ENCODE data around the gene DNAI4.
"Not testable (repeated sequence)": the region's sequence is repeated elsewhere in the genome, so short reads cannot be mapped to it uniquely, and the experiment has no call there.

DNAI4 gene

DNA sequence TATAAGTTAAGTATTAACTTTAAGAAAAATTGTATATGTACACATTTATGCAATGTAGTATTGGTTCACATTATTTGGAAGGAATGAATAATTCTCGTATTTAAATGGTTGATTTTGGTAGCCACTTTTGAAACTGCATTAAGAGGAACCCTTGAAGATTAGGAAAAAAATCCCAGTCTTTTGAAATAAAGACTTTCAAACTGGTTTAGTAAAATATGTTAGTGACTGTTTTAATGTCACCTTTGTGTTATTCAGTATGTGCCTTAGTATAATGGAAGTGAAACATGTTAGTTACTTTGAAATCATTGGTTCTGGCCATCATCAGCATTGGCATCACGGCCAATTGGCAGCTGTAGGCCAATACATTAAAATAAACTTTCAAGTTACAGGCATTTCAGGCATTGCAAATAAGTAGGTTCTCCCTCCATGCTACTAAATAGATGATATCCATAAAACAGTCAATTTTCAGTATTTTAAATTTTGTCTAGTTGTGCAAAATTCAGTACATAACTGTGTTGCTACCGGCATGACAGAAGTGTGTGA is 4.6 kb upstream of the DNAI4 start:
- no peak for DNase-seq

DNA sequence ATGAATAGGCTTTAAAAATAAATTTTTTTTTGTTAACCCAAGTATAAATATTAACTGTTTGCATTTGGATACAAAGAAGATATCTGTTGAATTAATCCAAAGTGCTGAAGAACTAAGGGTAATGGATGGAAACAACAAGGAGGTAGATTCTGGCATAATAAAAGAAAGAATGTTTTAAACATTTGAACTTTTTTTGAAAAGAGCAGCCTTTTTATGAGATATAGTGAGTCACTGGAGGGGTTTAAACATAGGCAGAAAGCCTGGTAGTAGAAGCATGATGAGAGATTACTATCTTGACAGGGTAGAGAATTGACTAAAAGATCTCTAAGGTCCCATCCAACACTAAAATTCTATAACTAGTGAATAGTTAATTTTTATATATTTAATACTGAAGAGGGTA is 2.9 kb upstream of the DNAI4 start:
- no peak for DNase-seq

DNA sequence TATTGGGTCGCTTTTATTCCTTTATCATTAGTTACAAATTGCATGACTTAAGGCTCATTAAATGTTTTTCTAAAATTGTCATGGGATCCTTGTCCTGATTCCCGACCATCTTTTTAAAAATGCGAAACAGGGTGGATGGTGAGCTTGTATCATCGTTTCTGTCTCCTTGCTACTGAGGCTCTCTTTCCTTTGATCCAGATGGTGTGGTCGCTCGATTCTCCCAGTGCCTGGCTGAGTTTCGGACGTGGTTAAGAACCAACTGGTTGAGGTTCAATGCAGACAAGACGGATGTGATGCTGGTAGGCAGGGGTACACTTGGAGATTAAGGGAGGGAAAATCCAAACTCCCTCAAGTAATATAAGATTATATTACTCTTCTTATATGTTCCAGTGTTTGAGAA is 1.3 kb upstream of the DNAI4 start:
- no peak for DNase-seq

DNA sequence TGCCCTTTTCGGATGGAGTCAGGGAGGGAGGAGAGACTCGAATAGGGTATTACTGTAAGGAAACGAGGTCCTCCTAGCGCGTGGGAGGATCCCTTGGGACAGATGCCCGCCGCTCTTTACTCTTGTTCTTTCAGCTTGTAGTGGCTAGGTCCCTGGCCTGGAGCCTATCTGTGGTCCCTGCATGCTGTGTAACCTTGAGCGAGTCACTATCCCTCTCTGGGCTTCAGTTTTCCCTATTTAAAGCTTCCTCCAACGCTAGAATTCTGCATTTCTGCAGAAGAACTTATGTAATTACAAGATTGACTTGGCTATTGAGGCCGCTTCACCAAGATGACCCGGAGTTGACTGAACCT is 878 bp upstream of the DNAI4 start:
- no peak for DNase-seq

DNA sequence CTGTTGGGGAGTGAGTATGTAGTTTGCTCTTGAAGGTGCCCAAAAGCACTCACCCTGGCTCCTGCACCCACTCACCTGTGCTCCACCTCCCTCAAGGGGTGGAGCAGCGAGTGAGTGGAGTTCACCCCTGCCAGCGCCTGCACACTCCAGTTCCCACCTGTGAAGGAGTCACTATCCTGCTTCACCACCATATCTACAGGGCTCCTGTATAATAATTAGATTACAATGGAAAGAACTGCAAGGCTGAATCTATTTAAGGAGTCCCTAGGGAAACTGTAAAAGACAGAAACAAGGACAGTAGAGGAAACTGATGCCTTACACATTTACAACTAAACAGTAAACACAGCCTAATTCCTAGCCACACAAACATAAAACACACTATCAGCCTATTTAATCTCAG is 4.1 kb downstream of the DNAI4 start:
- no peak for DNase-seq

DNA sequence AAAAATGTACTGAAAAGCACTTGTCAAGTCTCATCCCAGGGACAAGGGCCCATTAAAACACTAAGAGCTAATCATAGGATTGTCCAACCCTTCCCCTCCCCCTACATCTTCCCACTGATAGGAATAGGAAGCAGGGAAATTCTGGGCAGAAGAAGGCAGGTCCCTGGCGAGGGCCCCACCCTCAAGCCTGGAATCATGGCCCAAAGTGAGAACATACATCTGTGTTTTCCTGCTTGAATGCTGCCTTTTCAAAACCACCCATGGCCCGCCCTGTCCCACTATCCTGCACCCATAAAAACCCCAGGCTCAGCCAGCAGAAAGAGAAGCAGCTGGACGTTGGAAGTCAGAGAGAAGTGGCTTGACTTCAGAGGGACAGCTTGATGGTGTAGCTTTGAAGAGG is 4.8 kb downstream of the DNAI4 start:
- no peak for DNase-seq

DNA sequence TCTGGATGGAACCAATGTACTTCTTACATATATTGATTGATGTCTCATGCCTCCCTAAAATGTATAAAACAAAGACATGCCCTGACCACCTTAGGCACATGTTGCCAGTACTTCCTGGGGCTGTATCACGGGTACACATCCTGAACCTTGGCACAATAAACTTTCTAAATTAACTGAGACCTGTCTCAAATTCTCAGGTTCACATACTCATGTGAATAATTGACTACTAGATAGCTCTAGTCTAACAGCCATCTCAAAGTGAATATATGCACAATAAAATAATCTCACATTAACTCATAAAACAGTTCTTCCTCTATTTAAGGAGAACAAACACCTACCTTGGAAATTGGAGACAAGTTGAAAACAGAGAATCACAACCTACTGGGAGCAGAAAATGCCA is 5.6 kb downstream of the DNAI4 start:
- no peak for DNase-seq

DNA sequence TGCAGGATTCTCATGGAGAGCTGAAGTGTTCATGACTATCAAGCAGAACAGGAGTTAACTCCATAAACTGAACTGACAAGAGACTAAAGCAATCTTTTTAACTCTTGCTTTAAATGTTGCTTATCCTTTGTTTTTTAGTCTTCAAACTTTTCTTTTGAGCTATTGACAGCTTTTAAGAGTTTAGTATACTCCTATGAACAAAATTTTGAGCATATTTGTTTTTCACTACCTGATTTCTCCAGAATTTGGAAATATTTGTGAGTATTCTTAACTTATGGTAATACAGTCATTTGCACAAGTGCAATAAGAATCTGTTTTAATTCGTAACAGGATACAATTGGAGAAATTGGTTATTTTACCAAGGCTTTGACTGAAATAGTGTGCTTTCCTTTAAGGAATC is 7.2 kb downstream of the DNAI4 start:
- no peak for DNase-seq

DNA sequence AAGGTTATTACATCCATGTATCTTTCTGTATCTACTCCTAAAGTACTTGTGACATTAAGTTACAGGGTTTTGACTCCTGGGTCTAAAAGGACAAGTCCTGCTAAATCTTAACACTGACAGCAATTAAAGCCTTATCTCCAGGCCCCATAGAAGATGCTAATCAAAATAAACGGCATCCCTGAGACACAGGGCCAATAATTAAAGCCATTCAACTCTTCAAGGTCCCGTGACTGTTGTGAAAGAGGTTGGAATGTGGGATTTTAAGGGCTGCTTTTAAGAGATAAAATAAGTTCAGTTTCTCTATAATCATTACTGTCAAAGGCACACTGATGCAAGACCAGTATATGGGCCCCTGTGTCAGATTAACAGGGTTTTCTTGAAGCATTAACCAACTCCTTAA is 8.3 kb downstream of the DNAI4 start:
- no peak for DNase-seq

DNA sequence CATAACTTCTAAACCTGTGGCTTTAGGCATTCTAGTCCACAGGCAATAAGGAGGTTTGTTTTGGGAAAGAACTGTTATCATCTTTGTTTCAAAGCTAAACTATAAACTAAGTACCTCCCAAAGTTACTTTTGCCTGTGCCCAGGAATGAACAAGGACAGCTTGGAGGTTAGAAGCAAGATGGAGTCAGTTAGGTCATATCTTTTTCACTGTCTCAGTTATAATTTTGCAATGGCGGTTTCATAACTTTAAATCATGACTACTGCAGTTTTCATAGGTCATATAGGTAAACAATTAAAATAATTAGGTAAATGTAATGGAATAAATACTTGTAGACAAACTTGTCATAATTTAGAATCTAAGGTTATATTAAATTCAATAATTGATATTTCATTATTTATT is 9.5 kb downstream of the DNAI4 start:
- DNase-seq: not testable (repeated sequence)

DNA sequence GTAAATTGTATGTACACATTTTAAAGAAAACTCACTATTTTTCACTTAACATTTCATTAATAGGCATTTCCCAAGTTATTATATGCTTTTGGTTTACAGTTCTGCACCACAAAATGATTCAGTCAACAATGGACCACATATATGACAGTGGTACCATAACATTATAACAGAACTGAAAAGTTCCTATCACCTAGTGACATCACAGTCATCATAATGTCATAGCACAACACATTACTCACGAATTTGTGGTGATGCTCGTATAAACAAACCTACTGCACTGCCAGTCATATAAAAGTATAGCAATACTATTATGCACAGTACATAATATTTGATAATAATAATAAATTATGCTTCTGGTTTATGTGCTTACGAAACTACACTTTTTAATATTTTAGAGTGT is 30.9 kb downstream of the DNAI4 start:
- no peak for DNase-seq

DNA sequence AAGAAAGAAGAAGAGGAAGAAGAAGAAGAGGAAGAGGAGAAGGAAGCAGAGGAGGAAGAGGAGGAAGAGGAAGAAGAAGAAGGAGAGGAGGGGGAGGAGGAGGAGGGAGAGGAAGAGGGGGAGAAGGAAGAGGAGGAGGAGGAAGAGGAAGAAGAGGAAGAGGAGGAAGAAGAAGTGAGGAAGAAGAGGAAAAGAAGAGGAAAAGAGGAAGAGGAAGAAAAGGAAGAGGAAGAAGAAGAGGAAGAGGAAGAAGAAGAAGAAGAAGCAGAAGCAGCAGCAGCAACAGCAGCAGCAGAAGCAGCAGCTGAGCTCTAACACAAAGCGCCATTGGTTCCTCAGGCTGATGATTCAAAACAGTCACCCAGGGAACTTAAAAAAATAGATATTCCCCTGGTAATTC is 34.0 kb downstream of the DNAI4 start:
- no peak for DNase-seq

DNA sequence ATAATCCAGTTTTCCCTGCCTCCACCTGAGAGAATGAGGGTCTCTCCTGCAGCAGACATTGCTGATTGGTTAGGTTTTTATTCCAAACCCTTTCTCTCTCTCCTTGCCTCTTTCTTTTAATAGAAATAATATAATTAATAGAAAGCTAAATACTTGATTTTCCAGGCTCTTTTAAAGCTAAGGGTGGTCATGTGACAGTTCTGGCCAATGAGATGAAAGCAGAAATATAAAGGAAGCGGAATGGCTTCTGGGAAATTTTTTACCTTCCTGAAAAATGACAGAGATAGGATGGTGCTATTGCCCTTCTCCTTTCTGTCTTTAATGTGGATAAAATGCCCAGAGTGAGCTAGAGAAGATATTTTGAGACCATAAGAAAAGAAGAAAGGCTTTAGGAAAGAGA is 35.6 kb downstream of the DNAI4 start:
- no peak for DNase-seq

DNA sequence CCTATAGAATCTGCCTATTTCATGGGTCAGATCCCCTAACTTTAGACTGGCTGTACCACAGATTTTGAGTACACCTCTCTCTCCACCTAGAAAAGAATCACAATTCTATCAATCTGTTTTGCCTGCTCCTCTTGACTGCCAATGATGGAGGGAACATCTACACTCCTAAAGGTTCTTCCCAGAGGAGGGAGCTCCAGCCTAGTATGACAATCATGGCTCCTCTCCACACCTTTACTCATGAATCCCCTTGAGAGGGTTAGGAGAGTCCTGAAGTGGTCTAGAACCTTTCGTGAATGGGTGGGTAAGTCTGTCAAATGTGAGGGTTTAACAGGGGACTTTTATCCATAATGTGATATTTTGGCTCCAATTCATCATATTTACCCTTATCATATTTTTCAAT is 48.0 kb downstream of the DNAI4 start:
- DNase-seq: no peak

DNA sequence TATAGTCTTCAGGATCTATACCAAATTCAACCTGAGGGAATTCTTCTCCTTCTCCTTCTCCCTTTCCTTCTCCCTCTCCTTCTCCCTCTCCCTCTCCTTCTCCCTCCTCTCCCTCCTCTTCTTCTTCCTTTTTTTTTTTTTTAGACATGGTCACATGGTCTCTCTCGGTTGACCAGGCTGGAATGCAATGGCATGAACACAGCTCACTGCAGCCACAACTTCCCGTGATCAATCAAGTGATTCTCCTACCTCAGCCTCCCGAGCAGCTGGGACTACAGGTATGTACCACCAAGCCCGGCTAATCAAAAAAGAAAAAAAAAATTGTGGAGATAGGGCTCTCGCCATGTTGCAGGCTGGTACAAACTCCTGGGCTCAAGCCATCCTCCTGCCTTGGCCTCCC is 51.5 kb downstream of the DNAI4 start:
- no peak for DNase-seq

DNA sequence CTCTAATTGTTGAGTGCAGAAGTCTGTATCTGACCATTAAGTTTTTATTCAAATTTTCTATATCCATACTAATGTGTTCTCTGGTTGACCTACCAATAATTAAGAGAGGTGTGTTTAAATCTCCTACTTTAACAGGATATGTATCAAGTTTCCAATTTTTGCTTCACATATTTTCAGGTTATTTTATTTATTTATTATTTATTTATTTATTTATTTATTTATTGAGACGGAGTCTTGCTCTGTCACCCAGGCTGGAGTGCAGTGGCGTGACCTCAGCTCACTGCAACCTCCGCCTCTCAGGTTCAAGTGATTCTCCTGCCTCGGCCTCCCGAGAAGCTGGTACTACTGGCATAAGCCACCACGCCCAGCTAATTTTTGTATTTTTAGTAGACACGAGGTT is 52.6 kb downstream of the DNAI4 start:
- DNase-seq: not testable (repeated sequence)

DNA sequence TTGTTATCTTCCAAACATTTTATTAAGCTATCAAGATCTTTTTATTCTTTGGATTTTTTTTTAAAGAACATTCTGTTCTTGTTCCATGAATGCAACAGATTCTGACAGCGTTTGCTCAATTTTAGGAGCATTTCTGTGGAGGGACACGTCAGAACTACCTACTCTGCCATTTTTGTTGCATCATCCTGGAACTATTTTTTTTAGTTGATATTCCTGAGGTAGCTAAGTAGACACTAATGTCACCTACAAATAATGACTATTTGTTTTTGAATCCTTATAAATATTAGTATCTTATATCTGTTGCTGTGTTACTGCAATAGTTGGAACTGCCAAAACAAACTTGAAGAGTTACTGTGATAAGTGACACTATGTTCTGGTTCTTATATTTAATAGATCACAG is 57.2 kb downstream of the DNAI4 start:
- DNase-seq: no peak

DNA sequence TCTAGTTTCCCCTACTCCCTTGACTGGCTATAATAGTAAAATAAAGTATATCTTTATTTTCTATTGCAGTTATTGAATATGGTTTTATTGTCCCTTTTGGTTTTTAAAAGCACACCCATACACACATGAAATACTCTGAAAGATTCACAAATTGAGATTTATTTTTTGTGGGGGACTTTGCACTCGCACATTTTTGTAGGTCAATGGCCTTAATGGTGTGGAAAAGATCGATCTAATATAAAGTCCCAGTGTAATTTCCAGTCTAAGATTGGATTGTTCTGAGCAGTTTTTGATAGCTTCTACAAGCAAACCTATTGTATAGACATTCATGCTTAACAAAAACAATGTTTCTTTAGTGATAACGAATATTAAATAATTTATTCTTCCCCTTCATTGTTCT is 64.1 kb downstream of the DNAI4 start:
- DNase-seq: no peak

DNA sequence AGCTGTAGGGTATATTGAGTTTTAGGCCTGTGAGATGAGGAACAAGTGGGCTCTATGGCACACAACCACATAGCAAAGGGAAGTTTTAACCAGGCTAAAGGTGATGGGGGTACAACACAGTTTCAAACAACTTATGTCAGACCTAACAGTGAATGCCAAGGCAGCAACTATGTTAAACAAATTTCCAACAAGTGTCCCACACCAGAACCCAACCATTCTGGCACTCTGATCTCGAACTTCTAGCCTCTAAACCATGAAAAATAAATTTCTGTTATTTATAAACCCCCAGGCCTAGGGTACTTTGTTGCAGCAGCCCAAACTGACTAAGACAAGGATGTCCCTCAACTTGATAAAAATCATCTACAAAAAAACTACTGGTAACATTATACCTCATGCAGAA is 71.3 kb downstream of the DNAI4 start:
- no peak for DNase-seq

DNA sequence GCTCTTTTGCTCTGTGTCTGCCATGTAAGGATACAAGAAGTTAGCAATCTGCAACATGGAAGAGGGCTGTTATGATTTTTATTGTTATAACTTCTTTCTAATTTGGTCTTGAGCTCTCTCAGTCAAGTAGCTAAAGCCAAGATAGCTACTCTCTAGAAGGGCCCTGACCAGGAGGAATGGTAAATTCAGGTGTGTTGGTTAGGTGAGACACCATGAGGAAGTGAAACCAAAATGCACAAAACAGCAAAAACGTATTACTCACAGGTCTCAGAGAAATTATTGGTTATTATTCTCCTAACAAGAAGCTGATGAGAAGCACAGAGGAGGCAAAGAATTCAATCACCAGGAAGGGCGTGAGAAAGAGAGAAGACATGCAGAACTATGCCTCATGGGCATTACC is 71.8 kb downstream of the DNAI4 start:
- no peak for DNase-seq

DNA sequence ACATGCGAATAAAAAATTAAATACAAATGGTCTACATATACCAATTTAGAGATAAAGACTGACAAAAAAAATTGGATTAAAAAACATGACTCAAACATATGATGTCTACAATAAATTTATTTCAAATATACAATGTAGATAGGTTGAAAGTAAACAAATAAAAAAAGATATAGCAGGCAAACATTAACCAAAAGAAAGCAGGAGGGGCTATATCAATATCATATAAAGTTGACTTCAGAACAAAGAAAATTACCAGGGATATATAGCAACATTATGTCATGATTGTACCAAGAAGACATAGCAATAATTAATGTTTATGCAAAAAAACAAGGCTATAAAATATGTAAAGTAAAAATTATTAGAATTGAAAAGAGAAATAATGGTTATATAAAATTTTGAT is 73.7 kb downstream of the DNAI4 start:
- no peak for DNase-seq

DNA sequence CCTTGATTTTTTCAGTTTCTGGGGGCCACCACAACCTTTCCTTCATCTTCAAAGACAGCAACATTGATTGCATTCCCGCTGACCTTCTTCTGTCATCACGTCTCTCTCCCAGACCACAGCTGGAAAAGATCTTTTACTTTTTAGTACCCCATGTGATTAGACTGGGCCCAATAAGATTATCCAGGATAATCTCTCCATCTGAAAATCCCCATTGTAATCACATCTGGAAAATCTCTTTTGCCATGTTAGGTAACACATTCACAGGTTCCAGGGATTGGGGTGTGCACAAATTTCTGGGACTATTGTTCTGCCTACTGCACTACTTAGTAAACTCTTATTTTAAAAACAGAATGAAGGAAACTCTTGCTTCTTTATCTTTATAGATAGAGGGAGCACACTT is 76.5 kb downstream of the DNAI4 start:
- no peak for DNase-seq

DNA sequence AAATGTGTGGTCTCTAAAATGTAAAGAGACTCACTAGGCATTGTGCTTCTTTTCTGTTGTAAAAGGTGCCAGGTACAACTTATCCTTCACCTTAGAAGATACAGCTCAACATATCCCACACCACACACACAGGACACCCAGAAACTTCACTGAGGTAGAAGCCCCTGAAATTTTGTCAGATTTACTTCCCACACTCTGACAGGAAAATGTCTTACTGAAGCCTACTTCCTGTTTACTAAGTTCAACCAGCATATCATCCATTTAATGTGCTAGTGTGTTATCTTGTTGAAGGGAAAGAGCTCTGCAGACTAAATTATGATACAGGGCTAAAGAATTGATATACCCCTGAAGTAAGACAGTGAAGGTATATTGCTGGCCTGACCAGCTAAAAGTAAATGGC is 83.7 kb downstream of the DNAI4 start:
- no peak for DNase-seq

DNA sequence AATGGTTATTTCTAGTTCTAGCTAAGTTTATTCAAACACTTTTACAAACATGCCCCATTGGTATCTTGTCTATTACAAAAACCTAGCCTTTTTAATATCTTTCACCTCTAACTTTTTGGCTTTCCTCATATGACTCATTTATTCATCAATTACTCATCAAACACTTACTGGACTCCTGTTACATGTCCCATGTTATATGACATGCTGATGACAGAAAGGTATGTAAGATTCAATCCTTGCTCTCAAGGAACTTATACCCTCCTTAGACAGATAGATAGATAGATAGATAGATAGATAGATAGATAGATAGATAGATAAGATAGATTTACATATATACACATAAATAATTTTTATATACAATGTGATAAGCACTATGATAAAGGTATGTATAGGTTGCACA is 89.7 kb downstream of the DNAI4 start:
- DNase-seq: no peak

DNA sequence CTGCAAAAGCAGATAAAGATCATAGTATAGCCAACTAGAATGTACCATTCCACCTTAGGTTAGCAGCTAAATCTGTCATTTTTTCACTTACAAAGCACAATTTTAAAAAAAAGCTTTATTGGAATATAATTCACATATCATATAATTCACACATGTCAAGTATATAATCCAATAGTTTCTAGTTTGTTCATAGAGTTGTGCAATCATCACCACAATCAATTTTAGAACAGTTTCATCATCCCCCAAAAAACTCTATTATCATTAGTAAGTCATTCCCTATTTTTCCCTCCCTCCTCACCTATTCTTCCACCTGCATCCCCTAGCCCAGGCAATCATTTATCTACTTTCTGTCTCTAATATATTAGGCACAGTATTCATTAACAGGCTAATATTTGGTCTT is 91.5 kb downstream of the DNAI4 start:
- no peak for DNase-seq

DNA sequence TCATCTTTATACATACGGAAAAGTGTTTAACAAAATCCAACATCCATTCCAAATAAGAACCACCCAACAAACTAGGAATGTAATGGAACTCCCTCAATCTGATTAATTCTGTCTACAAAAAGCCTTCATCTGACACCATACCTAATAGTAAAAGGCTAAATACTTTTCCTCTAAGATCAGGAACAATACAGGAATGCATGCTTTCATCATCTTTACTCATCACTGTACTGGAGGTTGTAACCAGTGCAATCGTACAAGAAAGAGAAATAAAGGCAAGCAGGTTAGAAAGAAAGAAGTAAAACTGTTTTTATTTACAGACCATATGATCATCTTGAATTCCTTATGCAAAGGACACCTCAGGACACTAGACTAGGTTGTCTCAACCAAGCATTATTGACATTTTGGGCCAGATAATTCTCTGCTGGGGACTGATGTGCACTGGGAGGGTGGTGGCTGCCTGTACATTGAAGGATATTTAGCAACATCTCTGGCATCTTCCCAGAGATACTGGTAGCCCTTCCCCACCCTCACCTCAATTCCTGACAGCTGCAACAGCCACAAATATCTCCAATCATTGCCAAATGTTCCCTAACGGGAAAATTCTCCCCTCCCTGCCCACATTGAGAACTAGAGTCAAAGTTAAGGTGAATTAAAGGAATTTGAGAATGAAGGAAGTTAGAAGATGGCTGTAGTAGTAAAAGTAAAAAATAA is 93.0 kb downstream of the DNAI4 start:
- no peak for DNase-seq

All from stimulated activated CD4-positive, alpha-beta T cell treated with anti-CD3 and anti-CD28 coated beads, Interleukin-4, amount 100 ng/mL, for 4 hours (primary cell).